Neuronal stem cell (in vitro differentiated cells): ENCODE data around the gene DCST1.

Experiments used
- DNase-seq: peaks from one replicate; pipeline ENCODE4 v3.0.0-alpha.2; 2013; ENCODE audit warnings: low spot score
- H2AFZ ChIP-seq: one replicate; pipeline ENCODE4 v1.6.1; 2013; ENCODE audit warnings: mild to moderate bottlenecking, low read length, inconsistent platforms
- H2AK5ac ChIP-seq: 2 replicates; pipeline ENCODE4 v1.6.1; 2013; ENCODE audit warnings: low read depth, mild to moderate bottlenecking, inconsistent platforms, low read length, moderate library complexity, mixed read lengths
- H2BK120ac ChIP-seq: 2 replicates; pipeline ENCODE4 v1.6.1; 2013; ENCODE audit warnings: low read depth, mild to moderate bottlenecking, inconsistent platforms, low read length, moderate library complexity, mixed read lengths
- H2BK12ac ChIP-seq: one replicate; pipeline ENCODE4 v1.6.1; 2013; ENCODE audit warnings: low read length, inconsistent platforms
- H2BK15ac ChIP-seq: 2 replicates; pipeline ENCODE4 v1.6.1; 2013; ENCODE audit warnings: mild to moderate bottlenecking, low read length, inconsistent platforms, mixed read lengths
- H2BK5ac ChIP-seq: one replicate; pipeline ENCODE4 v1.6.1; 2013; ENCODE audit warnings: inconsistent platforms, mild to moderate bottlenecking, low read length, moderate library complexity
- H3K14ac ChIP-seq: one replicate; pipeline ENCODE4 v1.6.1; 2013; ENCODE audit warnings: low read length, inconsistent platforms
- H3K18ac ChIP-seq: 2 replicates; pipeline ENCODE4 v1.6.1; 2013; ENCODE audit warnings: low read length, inconsistent platforms
- H3K23ac ChIP-seq: 2 replicates; pipeline ENCODE4 v1.6.1; 2013; ENCODE audit warnings: low read depth, mild to moderate bottlenecking, mixed read lengths, low read length, inconsistent platforms; ENCODE audit not compliant: poor library complexity
- H3K27ac ChIP-seq: replicated peaks from 3 replicates; pipeline ENCODE4 v1.5.1; 2013; ENCODE audit warnings: low read length, inconsistent platforms
- H3K27me3 ChIP-seq, 3 experiments: 2 replicates each; pipeline ENCODE4 v1.6.1; 2013; ENCODE audit warnings: low read length in 3 of 3, mild to moderate bottlenecking in 2 of 3, inconsistent platforms in 1 of 3, low read depth in 1 of 3, mixed read lengths in 1 of 3, moderate library complexity in 1 of 3; ENCODE audit not compliant: control insufficient read depth in 3 of 3, insufficient read depth in 3 of 3
- H3K36me3 ChIP-seq, 2 donors: replicated peaks in 1 of 2; 2 replicates each; pipeline ENCODE4 v1.6.1; 2013; ENCODE audit warnings: low read length in 2 of 2; ENCODE audit not compliant: control insufficient read depth in 2 of 2, insufficient read depth in 2 of 2
- H3K4ac ChIP-seq: 2 replicates; pipeline ENCODE4 v1.6.1; 2013; ENCODE audit warnings: inconsistent platforms, mild to moderate bottlenecking, low read length, moderate library complexity
- H3K4me1 ChIP-seq, 2 donors: 1 replicate in 1 of 2; 2 replicates in 1 of 2; pipeline ENCODE4 v1.6.1; 2013; ENCODE audit warnings: low read length in 2 of 2, low read depth in 1 of 2; ENCODE audit not compliant: control insufficient read depth in 2 of 2, insufficient read depth in 1 of 2
- H3K4me2 ChIP-seq: one replicate; pipeline ENCODE4 v1.6.1; 2013; ENCODE audit warnings: mild to moderate bottlenecking, low read length, inconsistent platforms; ENCODE audit not compliant: insufficient read depth, poor library complexity, severe bottlenecking
- H3K4me3 ChIP-seq, 2 donors: 2 replicates each; pipeline ENCODE4 v1.5.1; 2013; ENCODE audit warnings: low read length in 2 of 2, mild to moderate bottlenecking in 2 of 2, inconsistent platforms in 1 of 2, moderate library complexity in 1 of 2
- H3K79me1 ChIP-seq: one replicate; pipeline ENCODE4 v1.6.1; 2013; ENCODE audit warnings: low read depth, mild to moderate bottlenecking, inconsistent platforms, low read length, moderate library complexity
- H3K9ac ChIP-seq: one replicate; pipeline ENCODE4 v1.6.1; 2013; ENCODE audit warnings: mild to moderate bottlenecking, low read depth, low read length, inconsistent platforms; ENCODE audit not compliant: poor library complexity
- H3K9me3 ChIP-seq, 2 donors: replicated peaks in 1 of 2; 2 replicates each; pipeline versions ENCODE3 to v1.6.1; 2013; ENCODE audit warnings: low read length in 2 of 2, mild to moderate bottlenecking in 2 of 2, inconsistent platforms in 1 of 2, low read depth in 1 of 2, mixed read lengths in 1 of 2, moderate library complexity in 1 of 2; ENCODE audit not compliant: control insufficient read depth in 2 of 2, insufficient read depth in 1 of 2
- H4K8ac ChIP-seq: one replicate; pipeline ENCODE4 v1.6.1; 2013; ENCODE audit warnings: low read depth, mild to moderate bottlenecking, inconsistent platforms, low read length, moderate library complexity
- H4K91ac ChIP-seq: one replicate; pipeline ENCODE4 v1.6.1; 2013; ENCODE audit warnings: low read length, low read depth, mild to moderate bottlenecking, inconsistent platforms; ENCODE audit not compliant: poor library complexity
- WGBS, 2 donors: extraction: QIAGEN DNeasy Blood & Tissue Kit; methylation state at CpG; one replicate each; pipeline ENCODE4 v1.1.7; 2013; ENCODE audit warnings: missing lambda C conversion rate in 2 of 2, mixed read lengths in 1 of 2; ENCODE audit not compliant: insufficient read length in 2 of 2, insufficient replicate concordance in 1 of 2; ENCODE audit errors: extremely low coverage in 2 of 2; 5-methylcytosine and 5-hydroxymethylcytosine counted together

Gene DCST1

DNA sequence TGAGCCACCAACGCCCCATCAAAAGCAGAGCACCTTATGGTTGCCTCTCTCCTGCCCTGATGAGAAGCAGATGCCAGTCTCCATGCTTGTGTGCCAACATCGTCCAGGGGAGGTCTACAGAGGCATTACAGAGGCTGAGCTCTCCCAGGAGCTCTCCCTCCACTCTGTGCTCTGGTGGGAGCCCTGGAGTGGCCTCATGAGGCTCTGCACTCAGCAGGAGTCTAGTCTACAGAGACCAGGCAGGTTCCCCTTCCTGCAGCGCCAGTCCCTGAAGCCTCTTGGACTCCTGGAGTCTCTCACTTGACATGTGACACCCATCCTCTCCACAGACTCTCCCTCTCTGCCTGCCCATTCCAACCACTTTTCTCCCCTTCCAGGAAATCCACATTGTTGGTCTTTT, 3.4 kb downstream of the DCST1 start:
- Histone ChIP-seq H3K27me3 (no peaks in the 10 kb centered on the region), H3K23ac (no peak overlapping the region), H2BK12ac (no peak overlapping the region), H3K27ac (no peak overlapping the region), H4K8ac (no peak overlapping the region), H4K91ac (no peak overlapping the region), H3K14ac (no peak overlapping the region), H3K4me2 (no peak overlapping the region), H2AFZ (no peak overlapping the region), H3K9me3 (no peaks in the 10 kb centered on the region), H3K4me1 (peaks cover 2 to 9% of the 10 kb centered on the region in 2 donors), H3K9ac (no peak overlapping the region), H3K79me1 (no peaks in the 10 kb centered on the region), H3K4me3 (no peak overlapping the region), H3K4ac (no peak overlapping the region), H2AK5ac (peak overlapping the region; percentile 7), H3K36me3 (no peaks in the 10 kb centered on the region), H2BK5ac (no peak overlapping the region), H3K18ac (no peak overlapping the region), H2BK15ac (no peak overlapping the region), H2BK120ac (no peak overlapping the region)
- no peak for DNase-seq
- WGBS, 2 donors: no CpG with 5 or more reads among the region's 3 CpGs

- no peak overlapping the region for H4K8ac ChIP-seq
- H3K4me1 ChIP-seq: peaks cover 2 to 9% of the 10 kb centered on the region in 2 donors
- H2BK120ac ChIP-seq: no peak overlapping the region
- H3K14ac ChIP-seq: no peak overlapping the region
- H3K4me3 ChIP-seq: no peak overlapping the region
- H3K79me1 ChIP-seq: no peaks in the 10 kb centered on the region
- H3K36me3 ChIP-seq: no peaks in the 10 kb centered on the region
- H3K18ac ChIP-seq: no peak overlapping the region
- no peak overlapping the region for H2BK5ac ChIP-seq
- no peak for DNase-seq
- H3K4me2 ChIP-seq: no peak overlapping the region
- H3K27ac ChIP-seq: no peak overlapping the region
- H2AFZ ChIP-seq: no peak overlapping the region
- H3K27me3 ChIP-seq: no peaks in the 10 kb centered on the region
- no peak overlapping the region for H3K9ac ChIP-seq
- no peak overlapping the region for H2AK5ac ChIP-seq
- H3K9me3 ChIP-seq: peaks cover 0 to 3% of the 10 kb centered on the region in 2 donors
- no CpG with 5 or more reads among the region's 6 CpGs for WGBS, 2 donors
- no peak overlapping the region for H3K23ac ChIP-seq
- no peak overlapping the region for H2BK12ac ChIP-seq
- no peak overlapping the region for H4K91ac ChIP-seq
- no peak overlapping the region for H2BK15ac ChIP-seq
- H3K4ac ChIP-seq: no peak overlapping the region
Observed at GRCh38 chr1:155037851-155038441, 4.3 kb downstream of the DCST1 start.

GRCh38 chr1:155038602-155039307, 5.1 kb downstream of the DCST1 start:
- Histone ChIP-seq H2AFZ (no peak overlapping the region), H3K4me2 (no peak overlapping the region), H3K4me3 (no peak overlapping the region), H3K14ac (no peak overlapping the region), H2BK120ac (no peak overlapping the region), H3K9me3 (peaks cover 0 to 3% of the 10 kb centered on the region in 2 donors), H4K8ac (no peak overlapping the region), H3K27ac (no peak overlapping the region), H2BK5ac (no peak overlapping the region), H2BK15ac (no peak overlapping the region), H3K23ac (no peak overlapping the region), H3K9ac (no peak overlapping the region), H2BK12ac (no peak overlapping the region), H3K36me3 (no peaks in the 10 kb centered on the region), H2AK5ac (no peak overlapping the region), H3K18ac (no peak overlapping the region), H3K4ac (no peak overlapping the region), H3K27me3 (no peaks in the 10 kb centered on the region), H3K4me1 (peaks cover 2 to 9% of the 10 kb centered on the region in 2 donors), H4K91ac (no peak overlapping the region), H3K79me1 (no peaks in the 10 kb centered on the region)
- no CpG with 5 or more reads among the region's 8 CpGs for WGBS, 2 donors
- DNase-seq: no peak

DNA sequence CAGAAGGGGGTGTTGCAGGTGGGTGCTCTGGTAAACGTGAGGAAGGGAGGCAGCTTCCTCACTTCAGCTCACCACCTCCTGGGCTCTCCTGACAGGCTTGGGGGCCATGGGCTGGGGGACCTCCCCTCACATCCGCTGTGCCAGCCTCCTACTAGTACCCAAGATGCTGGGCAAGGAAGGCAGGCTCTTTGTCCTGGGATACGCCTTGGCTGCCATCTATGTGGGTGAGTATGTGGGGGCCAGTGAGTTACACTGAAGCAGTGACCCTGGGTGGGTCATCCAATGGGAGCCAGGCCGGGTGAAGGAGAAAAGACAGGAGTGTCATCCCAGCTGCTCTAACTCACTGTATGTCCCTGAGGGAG, 5.7 kb downstream of the DCST1 start:
- no peak overlapping the region for H2BK15ac ChIP-seq
- H3K4me1 ChIP-seq: peaks cover 2 to 9% of the 10 kb centered on the region in 2 donors
- no peak overlapping the region for H3K9ac ChIP-seq
- no peak overlapping the region for H2BK5ac ChIP-seq
- H3K79me1 ChIP-seq: no peaks in the 10 kb centered on the region
- H2AFZ ChIP-seq: no peak overlapping the region
- no peak overlapping the region for H2AK5ac ChIP-seq
- H4K91ac ChIP-seq: peak overlapping the region; percentile 70
- H2BK120ac ChIP-seq: no peak overlapping the region
- no peak overlapping the region for H3K18ac ChIP-seq
- no peaks in the 10 kb centered on the region for H3K27me3 ChIP-seq
- H3K4me2 ChIP-seq: no peak overlapping the region
- no peak for DNase-seq
- H3K4me3 ChIP-seq: no peak overlapping the region
- no peak overlapping the region for H3K14ac ChIP-seq
- no peaks in the 10 kb centered on the region for H3K36me3 ChIP-seq
- no CpG with 5 or more reads among the region's 4 CpGs for WGBS, 2 donors
- no peak overlapping the region for H3K4ac ChIP-seq
- H2BK12ac ChIP-seq: no peak overlapping the region
- no peak overlapping the region for H3K23ac ChIP-seq
- H3K27ac ChIP-seq: no peak overlapping the region
- H3K9me3 ChIP-seq: peaks cover 0 to 3% of the 10 kb centered on the region in 2 donors
- H4K8ac ChIP-seq: no peak overlapping the region
